ENCODE results near the gene CHCHD5.

CHCHD5 gene

DNA sequence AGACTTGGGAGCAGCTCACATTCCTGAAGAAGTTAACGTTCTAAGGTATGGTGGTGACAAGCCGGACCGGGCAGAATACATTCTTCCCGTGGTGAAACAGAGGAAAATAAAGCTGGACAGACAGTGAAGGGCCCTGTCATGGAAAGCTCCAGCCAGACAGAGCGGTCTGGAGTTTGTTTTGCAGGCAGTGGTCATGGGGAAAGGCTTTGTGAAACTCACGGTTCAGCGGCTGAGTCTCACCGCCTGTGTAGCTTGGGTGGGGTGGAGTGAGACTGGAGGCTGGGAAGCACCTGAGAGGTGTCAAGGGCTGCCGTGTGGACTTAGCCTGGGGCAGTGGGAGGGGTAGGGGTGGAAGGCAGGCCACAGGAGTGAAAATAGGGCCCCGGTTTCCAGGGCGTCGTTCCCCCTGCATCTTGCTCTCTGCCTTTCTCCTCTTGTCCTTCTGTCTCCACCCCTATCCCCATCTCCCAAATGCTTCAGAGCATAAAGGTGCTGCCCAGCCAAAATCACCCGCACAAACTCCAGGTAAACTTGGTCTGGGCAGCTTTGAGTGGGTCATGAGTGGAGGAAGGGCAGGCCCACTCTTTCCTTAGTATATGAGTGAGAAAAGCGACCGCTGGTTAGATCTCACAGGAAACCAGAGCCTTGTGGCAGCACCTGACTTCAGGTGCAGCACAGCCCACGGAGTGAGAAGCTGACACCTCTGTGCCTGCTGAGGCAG, 49.9 kb downstream of the CHCHD5 start:
- TF ChIP-seq, protein P1, sequence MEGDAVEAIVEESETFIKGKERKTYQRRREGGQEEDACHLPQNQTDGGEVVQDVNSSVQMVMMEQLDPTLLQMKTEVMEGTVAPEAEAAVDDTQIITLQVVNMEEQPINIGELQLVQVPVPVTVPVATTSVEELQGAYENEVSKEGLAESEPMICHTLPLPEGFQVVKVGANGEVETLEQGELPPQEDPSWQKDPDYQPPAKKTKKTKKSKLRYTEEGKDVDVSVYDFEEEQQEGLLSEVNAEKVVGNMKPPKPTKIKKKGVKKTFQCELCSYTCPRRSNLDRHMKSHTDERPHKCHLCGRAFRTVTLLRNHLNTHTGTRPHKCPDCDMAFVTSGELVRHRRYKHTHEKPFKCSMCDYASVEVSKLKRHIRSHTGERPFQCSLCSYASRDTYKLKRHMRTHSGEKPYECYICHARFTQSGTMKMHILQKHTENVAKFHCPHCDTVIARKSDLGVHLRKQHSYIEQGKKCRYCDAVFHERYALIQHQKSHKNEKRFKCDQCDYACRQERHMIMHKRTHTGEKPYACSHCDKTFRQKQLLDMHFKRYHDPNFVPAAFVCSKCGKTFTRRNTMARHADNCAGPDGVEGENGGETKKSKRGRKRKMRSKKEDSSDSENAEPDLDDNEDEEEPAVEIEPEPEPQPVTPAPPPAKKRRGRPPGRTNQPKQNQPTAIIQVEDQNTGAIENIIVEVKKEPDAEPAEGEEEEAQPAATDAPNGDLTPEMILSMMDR (conservative IDR thresholded peaks at IDR 0.05; ENCODE audit: low read depth, low read length): no peak
- no peak overlapping the region for H3K4me3 ChIP-seq (ENCODE audit: low read depth, low read length)
- no peak for DNase-seq (ENCODE audit: low read depth)

DNA sequence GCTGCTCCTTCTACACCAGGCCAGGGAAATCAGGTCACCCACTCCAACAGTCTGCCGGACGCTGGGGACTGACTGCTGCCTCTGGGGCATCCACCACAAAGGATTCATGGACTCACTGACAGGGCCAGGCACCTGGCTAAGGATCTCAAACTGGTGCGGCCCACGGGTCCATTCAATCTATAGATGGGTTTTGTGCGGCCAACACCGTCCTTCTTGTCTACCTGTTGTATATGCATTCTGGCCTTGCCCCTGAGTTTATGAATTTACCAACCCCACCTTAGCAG, 50.4 kb downstream of the CHCHD5 start:
- no peak for DNase-seq (ENCODE audit: low read depth)
- TF ChIP-seq, protein P1 (conservative IDR thresholded peaks at IDR 0.05; ENCODE audit: low read depth, low read length): no peak

DNA sequence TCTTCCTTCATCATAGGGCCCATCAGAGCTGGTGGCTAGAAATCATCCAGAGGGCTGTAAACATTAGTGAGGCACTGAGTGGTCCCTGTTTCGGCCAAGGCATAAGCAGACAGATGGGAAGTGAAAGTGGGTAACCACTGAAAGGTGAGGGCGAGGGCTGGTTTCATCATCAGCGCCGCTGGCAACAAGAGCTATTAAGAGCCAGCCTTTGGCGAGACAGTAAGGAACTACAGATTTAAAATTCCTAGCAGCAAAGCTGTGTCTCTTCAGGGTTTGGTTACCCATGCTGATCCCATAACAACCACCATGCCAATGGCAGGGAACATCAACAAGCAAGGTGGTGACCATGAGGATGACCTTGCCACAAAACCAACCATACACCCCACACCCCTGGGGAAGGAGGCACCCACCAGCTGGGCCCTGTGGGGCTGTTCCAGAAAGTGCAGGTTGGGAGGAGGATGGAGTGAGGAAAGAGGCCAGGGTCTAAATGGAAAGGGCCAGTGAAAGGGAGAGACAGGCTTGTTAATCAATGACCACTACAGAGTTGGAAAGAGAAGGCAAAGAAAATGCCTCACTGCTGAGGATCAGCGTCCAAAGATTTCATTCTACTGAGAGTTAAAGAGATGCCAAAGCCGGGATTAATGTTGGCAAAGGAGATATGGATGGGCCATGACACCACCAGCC, 52.3 kb downstream of the CHCHD5 start:
- DNase-seq (ENCODE audit: low read depth): no peak
- H3K4me3 ChIP-seq (ENCODE audit: low read depth, low read length): no peak overlapping the region
- TF ChIP-seq, protein P1 (conservative IDR thresholded peaks at IDR 0.05; ENCODE audit: low read depth, low read length): no peak

More for the DNA sequence above, 50.4 kb downstream of the CHCHD5 start:
- H3K4me3 ChIP-seq (ENCODE audit: low read depth, low read length): no peak overlapping the region

DNA sequence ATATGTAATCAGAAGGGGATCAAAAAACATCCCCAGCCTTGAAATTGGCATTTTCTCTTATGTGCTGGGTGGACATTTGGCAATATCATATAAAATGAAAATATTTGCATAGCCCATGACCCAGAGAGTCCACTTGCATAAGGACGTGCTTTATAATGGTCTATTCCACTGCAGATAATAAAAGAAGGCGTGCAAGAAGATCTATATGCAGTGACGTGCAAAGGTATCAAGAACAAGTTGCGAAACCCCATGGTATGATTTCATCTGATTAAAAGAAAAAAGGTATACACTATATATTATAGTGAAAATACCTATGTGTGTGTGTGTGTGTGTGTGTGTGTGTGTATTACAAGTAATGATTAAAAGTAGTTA, 52.9 kb downstream of the CHCHD5 start:
- TF ChIP-seq, protein P1 (conservative IDR thresholded peaks at IDR 0.05; ENCODE audit: low read depth, low read length): no peak
- DNase-seq (ENCODE audit: low read depth): no peak
- no peak overlapping the region for H3K4me3 ChIP-seq (ENCODE audit: low read depth, low read length)
